Stomach (tissue), 9 donors: Measurements from ENCODE around the gene RPRD2. TPM values are rescaled to one million over a fixed set of nuclear protein-coding genes. Genes with fewer than 3 reads are reported as not detected.

Experiments used
- DNase-seq, 2 donors: peaks; one replicate each; pipeline versions ENCODE4 v3.0.0 to v3.0.0-alpha.2; 2013 to 2019
- H3K27ac ChIP-seq, 5 donors: fragments of 200-600 bp in 4 of 5; sonication (generic) in 4 of 5; one replicate each; pipeline ENCODE4 v1.5.1; 2013 to 2019; ENCODE audit warnings: mild to moderate bottlenecking in 1 of 5, moderate library complexity in 1 of 5
- H3K27me3 ChIP-seq, 3 donors: fragments of 200-600 bp; sonication (generic); one replicate each; pipeline ENCODE4 v1.5.1; 2017 to 2019; ENCODE audit warnings: mixed run types in 1 of 3
- H3K36me3 ChIP-seq, 4 donors: fragments of 200-600 bp; sonication (generic); 1 replicate in 3 of 4; 2 replicates in 1 of 4; pipeline ENCODE4 v1.5.1; 2016 to 2019
- H3K4me1 ChIP-seq, 4 donors: fragments of 200-600 bp; sonication (generic); one replicate each; pipeline ENCODE4 v1.5.1; 2016 to 2019
- H3K4me3 ChIP-seq, 4 donors: fragments of 200-600 bp; sonication (generic) in 3 of 4; one replicate each; pipeline ENCODE4 v1.5.1; 2016 to 2019; ENCODE audit warnings: mild to moderate bottlenecking in 1 of 4
- H3K9me3 ChIP-seq, 4 donors: fragments of 200-600 bp; sonication (generic); one replicate each; pipeline ENCODE4 v1.5.1; 2016 to 2019
- CTCF ChIP-seq, 7 experiments: fragments of 450-650 bp in 4 of 7; fragments of 200-600 bp in 3 of 7; sonication (generic) in 3 of 7; IDR thresholded peaks; one replicate each; pipeline ENCODE4 v1.5.1; 2016 to 2019; ENCODE audit warnings: antibody characterized with exemption in 7 of 7, control low read depth in 2 of 7, mild to moderate bottlenecking in 1 of 7
- EP300 ChIP-seq: sonication (generic); formaldehyde crosslinking; IDR thresholded peaks from one replicate; pipeline ENCODE4 v1.6.1; 2017; ENCODE audit warnings: antibody characterized with exemption
- POLR2A ChIP-seq, 4 donors: fragments of 450-650 bp; IDR thresholded peaks; one replicate each; pipeline ENCODE4 v1.6.1; 2016; ENCODE audit warnings: antibody characterized with exemption in 4 of 4, control low read depth in 2 of 4, mild to moderate bottlenecking in 1 of 4, moderate library complexity in 1 of 4
- POLR2AphosphoS5 ChIP-seq, 3 donors: sonication (generic); formaldehyde crosslinking; IDR thresholded peaks; one replicate each; pipeline ENCODE4 v1.6.1; 2016; ENCODE audit warnings: antibody characterized with exemption in 3 of 3
- WGBS, 5 donors: extraction: QIAGEN DNeasy Blood & Tissue Kit in 3 of 5; methylation state at CpG; one replicate each; pipeline versions ENCODE4 v1.1.5 to v1.1.7; 2013 to 2018; 5-methylcytosine and 5-hydroxymethylcytosine counted together
- intact Hi-C: fragments of 100-400 bp; cut with DNase I; formaldehyde crosslinking; loops from one replicate; pipeline ENCODE4 v1.15.1; 2023; ENCODE audit warnings: low total_unique reads
- polyA plus RNA-seq, 3 donors: library from polyadenylated mRNA; stranded (reverse); fragments of 200-250 nt; gene quantifications; one replicate each; pipeline ENCODE4 v1.2.3, GENCODE V29; 2013
- total RNA-seq, 5 donors: library from RNA; depleted of rRNA; stranded (reverse); fragments of >200 nt; gene quantifications; one replicate each; pipeline versions ENCODE4 v1.1.0 to v1.2.3, GENCODE V29; 2014 to 2016
- donor health status: healthy with polysubstance abuse.
- donor health status: Bipolar disorder and iron deficiency.
- donor health status: healthy.

The RPRD2 gene
- total and polyA plus RNA-seq, 8 donors = 4.5 to 41.4 (median 12.3) TPM

GRCh38 chr1:150511551-150511950 is 147.6 kb downstream of the RPRD2 start:
- DNase-seq = peak in 1 of 2 donors; percentile 61
- WGBS, 5 donors = 70 to 89% (median 88%) methylated on average over 6 to 12 of the region's 12 CpGs
- Histone ChIP-seq H3K4me3 (no peak overlapping the region), H3K9me3 (no peaks in the 10 kb centered on the region), H3K27me3 (no peaks in the 10 kb centered on the region), H3K27ac (no peak overlapping the region), H3K4me1 (peaks cover 19 to 54% (median 23%) of the 10 kb centered on the region in 4 donors), H3K36me3 (peaks cover 5 to 31% (median 26%) of the 10 kb centered on the region in 4 donors)
- intact Hi-C loops = no loop called here
- no peak for TF ChIP-seq POLR2AphosphoS5 (IDR thresholded peaks at IDR 0.05)
- no peak for TF ChIP-seq EP300
- no peak for TF ChIP-seq CTCF (IDR thresholded peaks at IDR 0.05)
- no peak for TF ChIP-seq POLR2A (IDR thresholded peaks at IDR 0.05)

GRCh38 chr1:150511985-150512660 is 148.2 kb downstream of the RPRD2 start:
- no peak overlapping the region for H3K27ac ChIP-seq
- no peaks in the 10 kb centered on the region for H3K27me3 ChIP-seq
- DNase-seq = no peak
- peaks cover 0 to 25% (median 21%) of the 10 kb centered on the region in 4 donors for H3K36me3 ChIP-seq
- H3K4me3 ChIP-seq = no peak overlapping the region
- 84 to 94% (median 89%) methylated on average over 17 of the region's 17 CpGs for WGBS, 5 donors
- H3K4me1 ChIP-seq = peaks cover 20 to 60% (median 25%) of the 10 kb centered on the region in 4 donors
- TF ChIP-seq EP300 = no peak
- no peak for TF ChIP-seq CTCF (IDR thresholded peaks at IDR 0.05)
- TF ChIP-seq POLR2A (IDR thresholded peaks at IDR 0.05) = no peak
- TF ChIP-seq POLR2AphosphoS5 (IDR thresholded peaks at IDR 0.05) = no peak
- intact Hi-C loops = no loop called here
- H3K9me3 ChIP-seq = no peaks in the 10 kb centered on the region

GRCh38 chr1:150512846-150513245 is 148.9 kb downstream of the RPRD2 start:
- DNase-seq = no peak
- intact Hi-C loops = no loop called here
- 53 to 74% (median 67%) methylated on average over 2 of the region's 2 CpGs for WGBS, 5 donors

GRCh38 chr1:150513351-150513791 is 149.4 kb downstream of the RPRD2 start:
- intact Hi-C loops = no loop called here
- no peaks in the 10 kb centered on the region for H3K9me3 ChIP-seq
- WGBS, 5 donors = 62 to 78% (median 71%) methylated on average over 7 of the region's 7 CpGs

More at GRCh38 chr1:150512846-150513245, 148.9 kb downstream of the RPRD2 start:
- H3K9me3 ChIP-seq = no peaks in the 10 kb centered on the region
- H3K4me1 ChIP-seq = peaks cover 16 to 60% (median 25%) of the 10 kb centered on the region in 4 donors
- H3K36me3 ChIP-seq = peaks cover 0 to 21% (median 15%) of the 10 kb centered on the region in 4 donors
- TF ChIP-seq CTCF (IDR thresholded peaks at IDR 0.05) (no peak), EP300 (no peak), POLR2A (IDR thresholded peaks at IDR 0.05) (no peak), POLR2AphosphoS5 (IDR thresholded peaks at IDR 0.05) (no peak)
- H3K4me3 ChIP-seq = no peak overlapping the region
- no peaks in the 10 kb centered on the region for H3K27me3 ChIP-seq
- H3K27ac ChIP-seq = no peak overlapping the region

More at GRCh38 chr1:150513351-150513791, 149.4 kb downstream of the RPRD2 start:
- peaks cover 0 to 21% (median 13%) of the 10 kb centered on the region in 4 donors for H3K36me3 ChIP-seq
- H3K4me3 ChIP-seq = no peak overlapping the region
- TF ChIP-seq CTCF (IDR thresholded peaks at IDR 0.05) (no peak), POLR2AphosphoS5 (IDR thresholded peaks at IDR 0.05) (no peak), EP300 (no peak), POLR2A (IDR thresholded peaks at IDR 0.05) (no peak)
- H3K27ac ChIP-seq = no peak overlapping the region
- no peaks in the 10 kb centered on the region for H3K27me3 ChIP-seq
- no peak for DNase-seq
- H3K4me1 ChIP-seq = peaks cover 12 to 54% (median 23%) of the 10 kb centered on the region in 4 donors
